NCI-H1436 treated with DMSO at 0.1 percent for 48 hours (cell line): Measurements from ENCODE around the gene NCAPD3.

Source experiments
- DNase-seq: peaks from one replicate; lab custom pipeline; 2025; lab: John Stamatoyannopoulos, UW

Gene NCAPD3

GRCh38 chr11:134253188-134253993 is 29.6 kb upstream of the NCAPD3 start, which contains the start of the genes ACAD8 and THYN1:
Gene ACAD8 (plus strand): TSS chr11:134253568. CDS start chr11:134253601, 33 bp downstream.
Gene THYN1 (minus strand): TSS chr11:134253352. CDS start chr11:134252882, 470 bp downstream.
- peak; percentile 77 for DNase-seq

DNA sequence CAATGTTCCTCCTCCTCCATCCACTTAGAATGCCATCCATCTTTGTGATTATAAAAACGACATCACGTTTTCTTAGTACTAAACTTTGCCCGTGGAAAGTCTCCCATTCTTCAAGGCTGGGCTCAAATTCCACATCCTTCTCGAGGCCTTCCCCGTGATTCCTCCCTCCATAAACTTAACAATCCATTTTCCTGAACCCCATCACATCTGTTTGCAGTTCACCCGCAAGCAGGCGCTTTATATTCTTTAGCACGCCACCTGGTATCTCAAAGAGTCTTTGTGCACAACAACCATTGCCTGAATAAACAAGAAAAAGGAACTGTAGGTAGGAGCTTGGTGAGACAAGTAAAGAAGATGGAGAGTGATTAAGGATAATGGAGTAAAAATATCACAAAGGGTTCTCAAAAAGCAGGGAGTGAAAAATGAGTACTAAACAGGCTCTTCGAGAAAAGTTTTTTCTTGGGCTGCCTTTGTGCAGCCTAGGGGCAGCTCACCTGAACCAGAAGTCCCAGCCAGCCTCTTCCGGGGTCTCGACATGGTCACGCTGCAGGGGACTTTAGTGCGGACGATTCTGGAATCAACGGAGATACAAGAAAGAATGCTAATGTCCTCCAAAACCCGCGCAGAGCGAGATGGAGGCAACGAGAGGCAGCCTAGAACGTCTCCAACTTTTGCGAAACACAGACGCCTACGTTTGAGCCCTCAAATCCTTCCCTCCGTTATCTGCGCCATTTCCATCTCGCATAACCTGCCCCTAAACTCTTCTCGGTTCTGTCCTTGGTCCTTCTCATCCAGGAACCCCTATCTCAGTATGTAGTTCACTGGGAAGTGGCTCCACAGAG is 28.8 kb upstream of the NCAPD3 start:
- DNase-seq: no peak

DNA sequence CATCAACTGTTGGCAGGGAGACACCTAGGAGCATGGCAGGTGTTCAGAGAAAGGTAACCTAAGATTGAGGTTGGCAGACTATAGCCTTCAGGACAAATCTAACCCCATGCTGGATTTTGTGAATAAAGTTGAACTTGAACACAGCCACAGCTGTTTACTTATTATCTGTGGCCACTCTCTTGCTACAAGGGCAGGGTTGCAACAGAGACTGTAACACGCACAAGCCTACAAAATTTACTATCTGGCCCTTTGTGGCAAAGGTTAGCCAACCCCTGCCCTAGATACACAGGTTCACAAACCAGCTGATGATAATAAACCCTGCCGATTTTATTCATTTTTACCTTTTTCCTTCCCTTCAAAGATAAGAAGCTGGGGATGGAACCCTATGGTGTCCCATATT is 26.9 kb upstream of the NCAPD3 start:
- no peak for DNase-seq

DNA sequence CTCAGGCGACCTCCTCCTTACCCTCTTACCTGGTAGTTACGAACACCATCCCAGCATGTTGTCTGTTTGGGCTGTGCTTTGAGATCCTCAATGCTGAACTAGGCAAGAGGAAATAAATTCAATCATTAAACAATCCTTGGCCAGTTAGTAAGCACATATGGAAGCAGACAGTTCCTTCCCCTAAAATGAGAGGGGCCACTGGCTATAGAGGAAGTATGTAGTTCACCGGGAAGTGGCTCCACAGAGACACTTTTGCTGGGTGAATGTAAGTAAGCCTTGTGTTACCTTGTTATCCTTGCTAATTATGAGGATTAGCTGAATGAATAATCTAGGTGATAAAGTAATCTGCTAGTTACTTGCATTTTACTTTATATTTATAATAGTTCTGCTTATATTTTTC is 26.5 kb upstream of the NCAPD3 start:
- DNase-seq: no peak

DNA sequence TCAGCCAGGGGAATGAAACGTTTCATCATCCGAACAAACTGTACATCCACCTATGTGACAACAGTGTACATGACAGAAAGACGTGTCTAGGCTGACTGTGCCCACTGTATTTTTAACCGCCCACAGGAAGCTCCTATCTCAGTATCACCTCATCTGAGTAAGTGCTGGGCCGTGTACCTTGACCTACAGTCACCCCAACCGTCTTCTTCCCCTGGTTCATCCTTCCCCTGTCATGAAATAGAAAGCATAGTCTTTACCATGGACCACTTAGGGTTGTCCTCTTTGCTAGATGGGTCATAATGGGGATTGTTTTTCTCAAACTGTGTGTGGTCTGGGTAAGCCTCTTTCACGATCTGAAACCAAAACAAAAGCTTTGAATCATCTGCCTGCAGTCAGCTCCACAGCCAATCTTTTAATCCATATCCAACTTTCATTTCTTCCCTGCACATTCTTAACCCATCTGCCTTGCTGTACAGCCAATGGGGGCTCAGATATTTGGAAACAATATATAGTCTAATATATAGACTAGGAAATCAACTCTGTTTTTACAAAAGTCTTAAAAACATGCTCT is 25.2 kb upstream of the NCAPD3 start:
- no peak for DNase-seq

GRCh38 chr11:134246678-134247077 is 22.9 kb upstream of the NCAPD3 start:
- no peak for DNase-seq

GRCh38 chr11:134246100-134246499 is 22.3 kb upstream of the NCAPD3 start:
- no peak for DNase-seq

DNA sequence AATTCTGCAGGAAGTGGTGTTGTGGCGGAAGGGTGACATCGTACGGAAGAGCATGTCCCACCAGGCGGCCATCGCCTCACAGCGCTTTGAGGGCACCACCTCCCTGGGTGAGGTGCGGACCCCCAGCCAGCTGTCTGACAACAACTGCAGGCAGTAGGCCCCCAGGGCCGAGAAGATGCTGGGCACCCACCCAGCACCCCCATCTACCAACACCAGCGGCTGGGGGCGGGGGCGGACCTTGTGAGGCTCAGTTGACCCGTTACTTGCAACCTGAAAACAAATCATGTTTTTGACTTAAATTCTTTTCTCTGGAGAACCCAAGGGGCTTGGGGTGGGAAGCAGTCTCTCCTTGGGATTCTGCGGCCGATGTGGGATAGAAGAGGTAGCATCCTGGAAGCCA is 21.7 kb upstream of the NCAPD3 start:
- DNase-seq: no peak

GRCh38 chr11:134244593-134244992 is 20.8 kb upstream of the NCAPD3 start:
- DNase-seq: no peak

DNA sequence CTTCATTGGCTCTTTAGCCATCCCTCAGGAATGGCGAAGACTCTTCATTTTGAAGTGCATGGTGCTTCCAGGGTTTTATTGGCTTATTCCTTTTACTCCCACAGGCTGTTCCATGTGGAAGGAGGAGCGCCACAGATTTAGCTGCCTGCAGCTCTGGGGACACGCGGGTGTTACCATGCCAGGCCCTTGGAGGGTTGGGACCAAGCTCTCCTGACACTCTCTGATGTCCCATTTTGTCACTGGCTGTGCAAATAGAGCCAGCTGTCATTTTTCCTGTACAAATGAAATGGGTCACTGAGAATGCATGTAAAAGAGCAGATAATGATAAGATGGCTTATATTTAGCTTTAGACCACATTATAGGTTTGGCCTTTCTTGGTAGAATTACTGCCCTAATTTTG is 20.1 kb upstream of the NCAPD3 start:
- no peak for DNase-seq

DNA sequence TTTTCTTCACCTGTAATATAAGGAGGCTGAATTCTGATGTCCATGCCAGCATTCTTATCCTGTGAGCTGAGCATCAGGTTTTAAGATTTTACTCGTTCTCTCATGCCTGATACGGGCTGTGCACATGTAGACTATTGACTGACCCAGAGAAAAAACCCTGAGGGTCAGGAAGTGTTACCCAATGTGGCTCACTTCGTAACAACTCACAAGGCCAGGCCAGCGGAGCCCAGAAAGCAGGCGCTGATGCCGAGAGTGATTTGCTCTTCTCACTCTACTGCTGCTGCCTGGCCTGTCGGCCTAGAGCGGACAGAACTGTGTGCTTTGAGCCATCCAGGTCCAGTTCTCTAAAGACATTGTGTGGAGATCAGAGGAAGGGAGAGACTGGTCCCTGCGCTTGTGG is 18.6 kb upstream of the NCAPD3 start:
- no peak for DNase-seq

DNA sequence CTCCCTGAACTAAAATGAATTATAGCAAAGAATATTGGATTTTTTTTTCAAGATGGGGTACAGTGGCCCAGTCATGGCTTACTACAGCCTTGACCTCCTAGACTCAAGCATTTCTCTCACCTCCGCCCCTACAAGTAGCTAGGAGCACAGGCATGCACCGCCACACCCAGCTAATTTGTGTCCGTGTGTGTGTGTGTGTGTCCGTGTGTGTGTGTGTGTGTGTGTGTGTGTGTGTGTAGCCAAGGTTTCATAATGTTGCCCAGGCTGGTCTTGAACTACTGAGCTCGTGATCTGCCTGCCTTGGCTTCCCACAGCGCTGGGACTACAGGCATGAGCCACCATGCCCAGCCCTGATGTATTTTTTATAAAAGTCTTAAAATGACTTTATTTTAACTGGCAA is 16.8 kb upstream of the NCAPD3 start:
- no peak for DNase-seq

DNA sequence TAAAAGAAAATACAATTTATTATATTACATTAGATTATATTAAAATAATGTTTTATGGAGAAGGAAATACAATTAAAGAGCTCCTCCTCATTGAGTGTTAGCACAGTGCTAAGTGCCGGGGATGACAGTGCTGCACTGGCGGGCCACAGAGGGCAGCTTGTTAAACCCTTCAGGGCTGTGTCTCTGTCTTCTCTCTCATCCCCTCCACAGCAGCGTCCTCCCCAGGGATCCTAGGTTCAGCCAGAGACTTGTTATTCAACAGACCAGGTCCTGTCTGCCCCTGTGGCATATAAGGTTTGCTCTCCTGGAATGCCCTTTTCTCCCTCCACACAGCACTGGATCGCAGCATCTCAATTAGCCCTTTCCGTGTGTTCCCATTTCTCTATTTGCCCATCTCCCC is 15.2 kb upstream of the NCAPD3 start:
- DNase-seq: no peak

DNA sequence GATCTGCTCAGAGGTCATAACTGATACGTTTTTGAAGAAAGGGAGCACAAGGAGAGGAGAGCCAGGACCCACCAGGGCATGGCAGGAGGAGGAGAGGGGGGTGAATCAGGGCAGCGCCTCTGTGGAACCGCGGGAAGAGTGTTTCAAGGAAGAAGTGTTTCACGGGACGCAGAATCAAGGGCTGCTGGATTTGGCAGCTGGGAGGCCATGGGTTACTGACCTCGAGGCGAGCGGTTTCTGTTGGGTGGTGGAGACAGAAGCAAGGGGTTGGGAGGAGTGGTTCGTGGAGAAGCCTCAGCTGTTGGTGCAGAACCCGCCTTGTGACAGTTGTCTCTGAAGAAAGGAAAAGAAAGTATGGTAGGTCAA is 13.8 kb upstream of the NCAPD3 start:
- DNase-seq: no peak

DNA sequence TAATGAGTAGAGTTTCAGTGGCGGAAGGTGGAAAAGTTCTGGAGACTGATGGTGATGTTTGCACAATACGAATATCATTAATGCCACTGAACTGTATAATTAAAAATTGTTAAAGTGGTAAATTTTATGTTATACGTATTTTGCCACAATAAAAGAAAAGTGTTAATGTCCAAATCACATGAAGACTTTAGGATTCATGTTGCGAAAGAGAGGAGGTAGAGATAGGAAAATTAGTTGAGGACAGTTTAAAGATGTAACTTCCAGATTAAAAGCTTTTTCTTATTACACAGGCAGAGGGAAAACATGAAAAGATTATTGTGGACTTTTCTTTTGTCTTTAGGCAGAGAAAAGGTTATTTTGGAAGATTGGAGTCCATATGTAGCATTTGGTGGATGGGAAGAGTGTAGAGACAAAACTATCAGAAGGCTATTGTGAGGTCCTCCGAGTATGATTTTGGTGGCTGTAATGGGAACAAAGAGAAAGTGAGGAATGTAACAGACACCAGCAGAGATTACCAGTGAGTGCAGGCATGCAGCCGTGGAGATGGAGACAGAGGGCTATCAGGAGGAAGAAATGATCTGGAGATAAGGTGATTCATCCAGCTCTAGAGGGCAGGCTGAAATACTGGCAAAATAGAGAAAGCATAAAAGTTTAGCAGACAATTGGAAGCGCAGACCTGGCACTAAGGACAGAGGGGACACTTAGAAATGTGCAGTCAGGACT is 13.2 kb upstream of the NCAPD3 start:
- no peak for DNase-seq

DNA sequence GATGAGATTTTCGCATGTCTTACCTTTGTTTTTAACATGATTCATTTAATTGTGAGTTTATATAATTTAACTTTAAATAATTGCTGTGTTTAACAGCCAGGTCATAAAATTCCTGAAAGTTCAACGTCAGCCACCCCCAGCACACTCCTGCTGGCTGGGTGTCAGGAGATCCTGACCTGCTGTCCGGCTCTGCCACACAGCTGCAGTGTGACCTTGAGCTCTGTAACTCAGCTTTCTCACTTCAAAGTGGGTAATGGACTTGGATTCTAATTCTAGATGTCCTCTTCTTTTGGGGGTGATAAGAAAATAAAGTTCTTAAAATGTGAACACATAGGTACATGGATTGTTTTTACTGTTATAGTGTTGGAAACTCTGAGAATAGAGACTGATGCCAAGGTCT is 11.6 kb upstream of the NCAPD3 start:
- no peak for DNase-seq

DNA sequence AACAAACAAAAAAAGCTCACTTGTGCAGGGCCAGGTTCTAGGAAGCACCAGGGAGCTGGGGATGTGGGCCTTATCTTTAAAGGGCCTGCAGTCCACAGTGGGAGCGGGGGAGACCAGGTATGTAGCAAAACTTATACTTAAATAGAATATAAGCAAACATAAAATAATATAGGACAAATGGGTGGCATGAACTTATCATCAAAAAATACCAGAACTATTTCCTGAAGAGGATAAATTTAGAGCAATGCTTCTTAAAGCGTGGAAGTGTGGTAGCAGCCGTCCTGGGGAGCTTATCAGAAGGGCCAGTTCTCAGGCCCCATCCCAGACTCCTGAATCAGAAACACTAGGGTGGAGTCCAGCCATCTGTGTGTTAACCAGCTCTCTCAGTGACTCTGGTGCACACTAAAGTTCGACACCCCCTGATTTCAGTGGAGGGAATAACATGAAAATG is 10.0 kb upstream of the NCAPD3 start:
- no peak for DNase-seq

- DNase-seq: no peak
Observed at GRCh38 chr11:134231958-134232659, 8.3 kb upstream of the NCAPD3 start.

GRCh38 chr11:134230339-134230738 is 6.6 kb upstream of the NCAPD3 start:
- no peak for DNase-seq

- no peak for DNase-seq
Observed at GRCh38 chr11:134229126-134229790, 5.5 kb upstream of the NCAPD3 start.

GRCh38 chr11:134228625-134229024 is 4.9 kb upstream of the NCAPD3 start:
- DNase-seq: no peak
